ENCODE results near the gene UMAD1.

GRCh38 chr7:7919449-7919945, 278.9 kb downstream of the UMAD1 start:
- TF ChIP-seq CTCF (IDR thresholded peaks at IDR 0.05) (no peak), EP300 (IDR thresholded peaks at IDR 0.05) (no peak)
